Spinal cord (tissue), 10 donors: ENCODE results near the gene IFIT1B. TPM values are rescaled to one million over a fixed set of nuclear protein-coding genes. Genes with fewer than 3 reads are reported as not detected.

Experiments
- DNase-seq, 6 donors: peaks; one replicate each; pipeline versions ENCODE4 v3.0.0 to v3.0.0-alpha.2; 2013 to 2015; ENCODE audit warnings: low spot score in 6 of 6, low read depth in 4 of 6
- H3K27ac ChIP-seq: one replicate; pipeline ENCODE4 v1.5.1; 2013; ENCODE audit warnings: low read depth, low read length, control low read depth
- H3K27me3 ChIP-seq: one replicate; pipeline ENCODE4 v1.6.1; 2013; ENCODE audit warnings: low read length; ENCODE audit not compliant: control insufficient read depth, insufficient read depth
- H3K36me3 ChIP-seq: one replicate; pipeline ENCODE4 v1.6.1; 2013; ENCODE audit warnings: low read length; ENCODE audit not compliant: control insufficient read depth, insufficient read depth
- H3K4me1 ChIP-seq: one replicate; pipeline ENCODE4 v1.6.1; 2013; ENCODE audit warnings: low read length; ENCODE audit not compliant: control insufficient read depth, insufficient read depth
- H3K4me3 ChIP-seq: one replicate; pipeline ENCODE4 v1.5.1; 2013; ENCODE audit warnings: low read depth, low read length, control low read depth
- H3K9me3 ChIP-seq: one replicate; pipeline ENCODE4 v1.6.1; 2013; ENCODE audit warnings: low read length; ENCODE audit not compliant: control insufficient read depth, insufficient read depth
- WGBS: methylation state at CpG from one replicate; pipeline ENCODE4 v1.1.5; 2013; ENCODE audit warnings: missing lambda C conversion rate; ENCODE audit not compliant: insufficient coverage; 5-methylcytosine and 5-hydroxymethylcytosine counted together
- polyA plus RNA-seq, 2 donors: library from polyadenylated mRNA; unstranded; fragments of 120-200 nt; gene quantifications; one replicate each; pipeline ENCODE4 v1.2.1, GENCODE V29; 2013; ENCODE audit not compliant: insufficient read length in 2 of 2
- total RNA-seq, 2 donors: library from RNA; depleted of rRNA in 1 of 2; stranded (reverse); fragments of 120-200 nt in 1 of 2; fragments of >200 nt in 1 of 2; gene quantifications; one replicate each; pipeline versions ENCODE4 v1.2.3 to v1.2.4, GENCODE V29; 2013 to 2014
- donor health status: healthy.

IFIT1B gene
- total and polyA plus RNA-seq, 4 donors, result 1.4 to 6.7 TPM; not detected in 2

DNA sequence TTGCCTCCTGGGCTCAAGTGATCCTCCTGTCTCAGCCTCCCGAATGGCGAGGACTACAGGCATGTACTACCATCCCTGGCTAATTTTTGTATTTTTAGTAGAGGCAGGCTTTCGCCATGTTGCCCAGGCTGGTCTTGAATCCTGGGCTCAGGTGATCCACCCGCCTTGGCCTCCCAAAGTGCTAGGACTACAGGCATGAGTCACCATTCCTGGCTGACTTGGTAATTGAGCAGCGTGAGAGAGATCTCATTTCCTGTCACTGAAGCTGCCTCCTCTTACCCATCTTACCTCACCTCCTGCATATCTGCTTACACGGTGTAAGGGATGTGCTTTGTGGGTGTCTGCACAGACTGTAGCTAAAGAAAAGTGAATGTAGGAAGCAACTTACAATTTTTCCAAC lies 40.4 kb upstream of the IFIT1B start:
- H3K4me1 ChIP-seq, result peaks cover 4% of the 10 kb centered on the region
- no peaks in the 10 kb centered on the region for H3K36me3 ChIP-seq
- no peak overlapping the region for H3K4me3 ChIP-seq
- WGBS, result 100% methylated on average over 1 of the region's 6 CpGs
- no peak for DNase-seq
- no peak overlapping the region for H3K27ac ChIP-seq
- H3K27me3 ChIP-seq, result no peaks in the 10 kb centered on the region
- no peaks in the 10 kb centered on the region for H3K9me3 ChIP-seq

DNA sequence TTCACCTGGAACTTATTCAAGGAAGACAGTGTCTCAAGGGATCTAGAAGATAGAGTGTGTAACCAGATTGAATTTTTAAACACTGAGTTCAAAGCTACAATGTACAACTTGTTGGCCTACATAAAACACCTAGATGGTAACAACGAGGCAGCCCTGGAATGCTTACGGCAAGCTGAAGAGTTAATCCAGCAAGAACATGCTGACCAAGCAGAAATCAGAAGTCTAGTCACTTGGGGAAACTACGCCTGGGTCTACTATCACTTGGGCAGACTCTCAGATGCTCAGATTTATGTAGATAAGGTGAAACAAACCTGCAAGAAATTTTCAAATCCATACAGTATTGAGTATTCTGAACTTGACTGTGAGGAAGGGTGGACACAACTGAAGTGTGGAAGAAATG lies 39.1 kb upstream of the IFIT1B start:
- Histone ChIP-seq H3K4me1 (no peaks in the 10 kb centered on the region), H3K27me3 (no peaks in the 10 kb centered on the region), H3K36me3 (no peaks in the 10 kb centered on the region), H3K4me3 (no peak overlapping the region), H3K9me3 (no peaks in the 10 kb centered on the region), H3K27ac (no peak overlapping the region)
- no CpG with 5 or more reads among the region's 3 CpGs for WGBS
- no peak for DNase-seq

DNA sequence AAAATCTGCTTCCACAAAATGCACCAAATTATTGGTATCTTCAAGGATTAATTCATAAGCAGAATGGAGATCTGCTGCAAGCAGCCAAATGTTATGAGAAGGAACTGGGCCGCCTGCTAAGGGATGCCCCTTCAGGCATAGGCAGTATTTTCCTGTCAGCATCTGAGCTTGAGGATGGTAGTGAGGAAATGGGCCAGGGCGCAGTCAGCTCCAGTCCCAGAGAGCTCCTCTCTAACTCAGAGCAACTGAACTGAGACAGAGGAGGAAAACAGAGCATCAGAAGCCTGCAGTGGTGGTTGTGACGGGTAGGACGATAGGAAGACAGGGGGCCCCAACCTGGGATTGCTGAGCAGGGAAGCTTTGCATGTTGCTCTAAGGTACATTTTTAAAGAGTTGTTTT lies 38.0 kb upstream of the IFIT1B start:
- Histone ChIP-seq H3K4me1 (no peaks in the 10 kb centered on the region), H3K36me3 (no peaks in the 10 kb centered on the region), H3K9me3 (no peaks in the 10 kb centered on the region), H3K27ac (no peak overlapping the region), H3K4me3 (no peak overlapping the region), H3K27me3 (no peaks in the 10 kb centered on the region)
- WGBS, result 90% methylated on average over 3 of the region's 4 CpGs
- DNase-seq, result no peak

DNA sequence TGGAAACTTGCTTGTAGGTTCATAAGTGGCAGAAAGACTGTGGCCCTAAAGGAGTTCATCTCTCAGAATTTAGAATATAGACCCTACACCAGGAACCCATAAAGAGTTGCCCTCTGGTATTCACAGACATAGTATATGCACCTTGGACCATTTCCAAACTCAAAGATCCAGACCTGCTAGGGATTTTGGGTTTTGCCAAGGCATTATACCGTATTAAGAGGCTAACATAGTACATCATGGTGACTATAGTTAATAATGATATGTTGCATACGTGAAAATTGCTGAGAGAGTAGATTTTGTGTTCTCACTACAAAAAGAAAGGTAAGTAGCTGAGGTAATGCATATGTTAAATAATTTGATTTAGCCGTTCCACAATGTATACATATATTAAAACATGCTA lies 36.2 kb upstream of the IFIT1B start:
- Histone ChIP-seq H3K4me1 (no peaks in the 10 kb centered on the region), H3K36me3 (no peaks in the 10 kb centered on the region), H3K4me3 (peak overlapping the region; percentile 24), H3K27ac (no peak overlapping the region), H3K9me3 (no peaks in the 10 kb centered on the region), H3K27me3 (no peaks in the 10 kb centered on the region)
- DNase-seq, result no peak
- WGBS, result no CpG with 5 or more reads among the region's 3 CpGs

DNA sequence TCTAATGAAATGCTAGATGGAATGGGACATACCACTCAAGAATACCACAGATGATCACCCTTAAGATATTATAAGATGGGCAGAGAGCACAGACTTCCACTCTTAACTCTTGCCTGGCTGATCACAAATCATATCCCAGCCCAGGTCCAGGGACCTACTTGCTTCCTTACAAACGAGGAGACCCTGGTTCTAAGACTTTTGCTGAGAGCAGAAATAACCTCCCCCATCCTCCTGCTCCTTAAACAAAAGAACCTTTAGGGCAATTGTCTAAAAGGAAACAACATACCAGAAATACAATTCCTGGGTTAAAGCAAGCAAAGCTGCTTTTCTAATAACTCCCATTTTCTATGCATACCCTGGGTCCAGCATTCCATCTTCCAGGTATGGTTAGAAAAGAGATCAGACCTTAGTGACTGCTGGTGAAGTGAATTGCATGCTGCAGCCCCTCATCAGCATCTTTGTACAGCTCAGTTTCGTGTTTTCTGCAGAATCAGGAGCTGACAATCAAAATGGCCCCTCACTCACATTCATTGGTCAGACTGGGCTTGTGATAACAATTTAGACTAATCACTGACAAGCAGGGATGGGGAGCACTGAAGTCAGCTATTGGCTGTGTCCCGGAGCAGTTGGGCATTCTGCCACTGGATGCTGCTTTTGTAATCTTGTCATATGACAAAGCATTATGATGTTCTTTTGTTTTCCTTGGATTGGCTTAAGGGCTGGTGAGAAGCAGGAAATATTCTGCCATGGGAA lies 35.5 kb upstream of the IFIT1B start:
- 40% methylated on average over 3 of the region's 3 CpGs for WGBS
- Histone ChIP-seq H3K4me3 (peak overlapping the region; percentile 24), H3K36me3 (no peaks in the 10 kb centered on the region), H3K4me1 (no peaks in the 10 kb centered on the region), H3K9me3 (no peaks in the 10 kb centered on the region), H3K27me3 (no peaks in the 10 kb centered on the region), H3K27ac (peak overlapping the region; percentile 59)
- peak in 3 of 6 donors; percentile 58 to 96 (median 89) for DNase-seq

DNA sequence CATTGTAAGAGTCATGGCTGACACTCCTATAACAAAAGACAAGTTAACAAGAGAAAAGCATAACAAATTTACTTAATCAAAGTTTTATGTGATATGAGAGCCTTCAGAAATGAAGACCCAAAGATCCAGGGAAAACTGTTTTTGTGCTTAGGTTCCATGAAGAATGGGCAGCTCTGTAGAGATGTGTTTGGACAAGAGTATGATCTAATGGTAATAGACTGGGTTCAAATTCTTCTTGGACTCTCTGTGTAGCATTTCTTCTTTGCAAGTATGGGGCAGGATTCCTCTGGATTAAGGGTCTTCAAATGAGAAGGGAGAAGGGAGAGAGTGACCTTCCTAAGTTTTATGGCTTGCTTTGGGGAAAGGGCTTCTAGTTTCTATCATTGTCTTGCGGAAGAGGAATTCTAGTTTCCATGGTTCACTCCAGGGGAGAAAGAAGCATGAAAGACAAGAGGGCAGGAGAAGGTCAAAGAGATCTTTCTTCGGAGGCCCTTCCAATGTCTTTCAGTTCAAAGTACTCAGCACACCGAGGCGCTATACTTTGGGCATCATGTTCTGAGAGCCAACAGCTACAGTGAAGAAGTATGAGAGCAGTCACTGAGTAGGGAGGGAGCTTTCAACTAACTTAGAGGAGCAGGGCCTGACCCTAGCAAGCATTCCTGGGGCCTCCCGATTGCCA lies 34.6 kb upstream of the IFIT1B start:
- H3K27me3 ChIP-seq, result no peaks in the 10 kb centered on the region
- no peak for DNase-seq
- H3K36me3 ChIP-seq, result no peaks in the 10 kb centered on the region
- H3K27ac ChIP-seq, result peak overlapping the region; percentile 59
- WGBS, result 42% methylated on average over 2 of the region's 5 CpGs
- H3K9me3 ChIP-seq, result no peaks in the 10 kb centered on the region
- H3K4me1 ChIP-seq, result peaks cover 3% of the 10 kb centered on the region
- H3K4me3 ChIP-seq, result no peak overlapping the region

DNA sequence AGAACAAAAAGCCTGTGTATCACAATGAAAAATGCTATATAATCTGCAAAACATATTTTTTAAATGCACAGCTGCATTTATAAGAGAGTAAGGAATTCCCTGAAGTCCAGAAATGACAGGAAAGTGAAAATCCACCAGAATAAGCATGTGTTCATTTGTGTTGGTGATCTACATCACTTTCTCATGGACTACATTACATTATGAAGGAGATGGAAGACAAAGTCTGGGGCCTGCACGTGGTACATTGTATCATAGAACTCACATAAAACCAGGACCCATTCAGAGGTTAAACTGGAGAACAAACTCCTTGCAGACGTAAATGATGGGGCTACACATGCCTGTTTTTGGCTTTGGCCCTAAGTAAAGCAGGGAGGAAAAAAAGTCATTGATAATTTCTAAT lies 33.7 kb upstream of the IFIT1B start:
- H3K27ac ChIP-seq, result no peak overlapping the region
- no peak overlapping the region for H3K4me3 ChIP-seq
- no peaks in the 10 kb centered on the region for H3K36me3 ChIP-seq
- WGBS, result no CpG with 5 or more reads among the region's 2 CpGs
- no peak for DNase-seq
- H3K27me3 ChIP-seq, result no peaks in the 10 kb centered on the region
- H3K9me3 ChIP-seq, result no peaks in the 10 kb centered on the region
- H3K4me1 ChIP-seq, result peaks cover 9% of the 10 kb centered on the region

DNA sequence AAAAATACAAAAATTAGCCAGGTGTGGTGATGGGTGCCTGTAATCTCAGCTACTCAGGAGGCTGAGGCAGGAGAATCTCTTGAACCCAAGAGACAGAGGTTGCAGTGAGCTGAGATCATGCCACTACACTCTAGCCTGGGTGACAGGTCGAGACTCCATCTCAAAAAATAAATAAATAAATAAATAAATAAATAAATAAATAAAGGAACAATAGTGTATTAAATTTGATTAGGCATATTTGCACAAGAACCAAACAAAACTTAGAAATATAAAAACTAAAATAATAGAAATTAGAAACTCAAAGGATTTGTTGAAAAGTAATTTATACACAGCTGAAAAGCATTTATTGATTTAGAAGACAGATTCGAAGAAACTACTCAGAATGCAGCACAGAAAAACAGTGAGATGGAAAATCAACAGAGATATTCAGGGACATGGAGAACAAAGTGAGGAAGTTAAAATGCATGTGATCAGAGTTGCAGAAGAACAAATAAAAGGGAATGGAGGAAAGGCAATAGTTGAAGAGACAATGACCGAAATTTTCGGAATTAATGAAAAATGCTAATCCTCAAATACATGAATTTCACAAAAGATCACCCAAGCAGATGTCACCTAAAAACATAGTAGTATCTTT lies 32.4 kb upstream of the IFIT1B start:
- 80% methylated on average over 1 of the region's 4 CpGs for WGBS
- no peak for DNase-seq
- no peak overlapping the region for H3K27ac ChIP-seq

DNA sequence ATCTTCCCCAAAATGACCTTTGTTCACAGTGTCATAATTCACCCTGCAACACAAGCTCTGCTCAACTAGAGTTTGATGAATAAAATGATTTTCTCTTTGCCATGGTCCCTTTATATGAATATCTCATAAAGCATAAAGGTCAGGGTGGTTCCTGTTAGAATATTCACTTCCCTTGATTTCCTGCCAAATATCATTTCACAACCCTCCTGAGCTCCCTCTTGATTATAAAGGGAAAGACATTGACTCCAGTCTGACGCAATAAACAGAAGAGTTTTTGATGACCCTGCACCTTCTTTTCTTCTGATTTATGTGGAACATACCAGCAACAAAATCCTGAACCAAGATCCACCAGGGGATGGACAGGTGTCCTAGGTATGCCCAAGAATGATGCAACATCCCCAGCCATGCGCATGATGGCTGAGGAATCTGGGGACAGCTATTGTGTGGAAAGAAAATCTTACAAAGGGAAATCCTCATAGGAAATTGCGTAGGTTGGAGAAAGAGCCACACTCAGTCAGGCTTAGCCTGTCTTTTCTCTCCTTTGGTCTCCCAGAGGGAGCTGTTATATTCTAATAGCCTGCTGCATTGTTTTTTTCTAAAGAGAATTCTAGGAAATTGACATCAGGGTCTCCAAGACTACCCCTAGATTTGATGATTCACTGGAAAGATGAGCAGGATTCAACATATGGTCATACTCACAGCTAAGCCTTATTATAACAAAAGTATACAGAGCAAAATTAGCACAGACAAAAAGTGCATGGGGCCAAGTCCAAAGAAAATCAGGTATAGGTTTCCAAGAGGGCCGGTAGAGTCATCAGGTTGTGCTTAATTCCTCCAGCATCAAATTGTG lies 31.2 kb upstream of the IFIT1B start:
- H3K9me3 ChIP-seq, result no peaks in the 10 kb centered on the region
- DNase-seq, result peak in 1 of 6 donors; percentile 23
- H3K36me3 ChIP-seq, result no peaks in the 10 kb centered on the region
- H3K4me3 ChIP-seq, result no peak overlapping the region
- 100% methylated on average over 2 of the region's 4 CpGs for WGBS
- H3K4me1 ChIP-seq, result peaks cover 18% of the 10 kb centered on the region
- peak overlapping the region; percentile 36 for H3K27ac ChIP-seq
- H3K27me3 ChIP-seq, result no peaks in the 10 kb centered on the region

More for the DNA sequence above, 32.4 kb upstream of the IFIT1B start:
- H3K27me3 ChIP-seq, result no peaks in the 10 kb centered on the region
- H3K9me3 ChIP-seq, result no peaks in the 10 kb centered on the region
- no peak overlapping the region for H3K4me3 ChIP-seq
- H3K36me3 ChIP-seq, result no peaks in the 10 kb centered on the region
- peaks cover 11% of the 10 kb centered on the region for H3K4me1 ChIP-seq
